HEK293T (cell line): ENCODE measurements around the gene MAP2K2.

ENCODE experiments used
- CTCF ChIA-PET: fragments of 350-600 bp; formaldehyde crosslinking; extraction: SDS; loops from one replicate; lab custom pipeline; 2021; ENCODE audit warnings: antibody characterized with exemption, inconsistent platforms; lab: Yijun Ruan, JAX
- POLR2A ChIA-PET: fragments of 350-600 bp; formaldehyde crosslinking; extraction: SDS; loops from one replicate; lab custom pipeline; 2020; ENCODE audit warnings: antibody characterized with exemption, inconsistent platforms; lab: Yijun Ruan, JAX
- DNase-seq: peaks from one replicate; pipeline ENCODE4 v3.0.0; 2012; ENCODE audit warnings: mixed read lengths; ENCODE audit errors: extremely low spot score
- ARNT ChIP-seq: fragments of 450-650 bp; IDR thresholded peaks from 2 replicates; pipeline ENCODE4 v1.6.1; 2017; ENCODE audit warnings: mild to moderate bottlenecking
- BHLHE40 ChIP-seq: fragments of 450-650 bp; IDR thresholded peaks from 2 replicates; pipeline ENCODE4 v1.6.1; 2016; ENCODE audit warnings: mild to moderate bottlenecking, moderate library complexity, borderline replicate concordance
- CTBP1 ChIP-seq: fragments of 450-650 bp; IDR thresholded peaks from 2 replicates; pipeline ENCODE4 v1.6.1; 2016; ENCODE audit warnings: borderline replicate concordance
- ELF4 ChIP-seq: fragments of 450-650 bp; IDR thresholded peaks from 2 replicates; pipeline ENCODE4 v1.6.1; 2017; ENCODE audit warnings: antibody characterized with exemption
- FOXA1 ChIP-seq: fragments of 450-650 bp; IDR thresholded peaks from 2 replicates; pipeline ENCODE4 v1.6.1; 2016; ENCODE audit warnings: mild to moderate bottlenecking
- FOXK2 ChIP-seq: fragments of 450-650 bp; IDR thresholded peaks from 2 replicates; pipeline ENCODE4 v1.6.1; 2016; ENCODE audit warnings: mild to moderate bottlenecking
- FOXM1 ChIP-seq: fragments of 450-650 bp; IDR thresholded peaks from 2 replicates; pipeline ENCODE4 v1.6.1; 2017; ENCODE audit warnings: mild to moderate bottlenecking, borderline replicate concordance
- HDGF ChIP-seq: fragments of 450-650 bp; IDR thresholded peaks from 2 replicates; pipeline ENCODE4 v1.6.1; 2017; ENCODE audit warnings: antibody characterized with exemption, borderline replicate concordance
- L3MBTL2 ChIP-seq: fragments of 450-650 bp; conservative IDR thresholded peaks from 2 replicates; pipeline ENCODE4 v1.6.1; 2016; ENCODE audit warnings: mild to moderate bottlenecking
- LEF1 ChIP-seq: fragments of 450-650 bp; IDR thresholded peaks from 2 replicates; pipeline ENCODE4 v1.6.1; 2017; ENCODE audit warnings: mild to moderate bottlenecking, borderline replicate concordance
- NFRKB ChIP-seq: fragments of 450-650 bp; IDR thresholded peaks from 2 replicates; pipeline ENCODE4 v1.6.1; 2016; ENCODE audit warnings: mild to moderate bottlenecking, moderate library complexity
- PKNOX1 ChIP-seq: fragments of 450-650 bp; IDR thresholded peaks from 2 replicates; pipeline ENCODE4 v1.6.1; 2016
- SP1 ChIP-seq: fragments of 450-650 bp; IDR thresholded peaks from 2 replicates; pipeline ENCODE4 v1.6.1; 2017
- SUZ12 ChIP-seq: fragments of 450-650 bp; IDR thresholded peaks from 2 replicates; pipeline ENCODE4 v1.6.1; 2016; ENCODE audit warnings: mild to moderate bottlenecking
- TARDBP ChIP-seq: fragments of 450-650 bp; IDR thresholded peaks from 2 replicates; pipeline ENCODE4 v1.6.1; 2016
- ZNF384 ChIP-seq: fragments of 450-650 bp; IDR thresholded peaks from 2 replicates; pipeline ENCODE4 v1.6.1; 2016

The MAP2K2 gene

GRCh38 chr19:4057931-4058692 lies 65.8 kb downstream of the MAP2K2 start:
- TF ChIP-seq FOXA1 (no peak), LEF1 (no peak), L3MBTL2 (no peak), CTBP1 (no peak), ZNF384 (no peak), FOXK2 (no peak), ELF4 (no peak)
- no peak for DNase-seq
- CTCF ChIA-PET, result interaction anchor here (0.6 kb wide), 1 partner anchor 14 kb away, joined by 4 read pairs; no protein-coding TSS in a partner anchor
- POLR2A ChIA-PET, result interaction anchor here (1.5 kb wide), 1 partner anchor 72 kb away, joined by 5 read pairs; the partner anchor contains the start of gene EEF2

GRCh38 chr19:4055209-4055552 lies 68.7 kb downstream of the MAP2K2 start:
- ChIA-PET POLR2A (no interaction called here), CTCF (no interaction called here)

GRCh38 chr19:4054441-4055208 lies 69.3 kb downstream of the MAP2K2 start:
- ChIA-PET POLR2A (no interaction called here), CTCF (no interaction called here)
- no peak for TF ChIP-seq SUZ12
- TF ChIP-seq PKNOX1, result no peak
- no peak for DNase-seq

More at GRCh38 chr19:4055209-4055552, 68.7 kb downstream of the MAP2K2 start:
- DNase-seq, result no peak
- no peak for TF ChIP-seq NFRKB
- no peak for TF ChIP-seq CTBP1
- TF ChIP-seq BHLHE40, result no peak
- no peak for TF ChIP-seq ZNF384
- TF ChIP-seq FOXM1, result no peak
- no peak for TF ChIP-seq LEF1
- TF ChIP-seq PKNOX1, result no peak
- no peak for TF ChIP-seq TARDBP
- no peak for TF ChIP-seq FOXA1
- no peak for TF ChIP-seq FOXK2
- no peak for TF ChIP-seq L3MBTL2
- TF ChIP-seq SUZ12, result no peak
- TF ChIP-seq SP1, result no peak
- TF ChIP-seq ARNT, result no peak
- no peak for TF ChIP-seq HDGF
- no peak for TF ChIP-seq ELF4

GRCh38 chr19:4053423-4054324 lies 70.2 kb downstream of the MAP2K2 start:
- TF ChIP-seq BHLHE40, result no peak
- no peak for TF ChIP-seq FOXK2
- no peak for TF ChIP-seq SUZ12
- no peak for TF ChIP-seq FOXM1
- no peak for TF ChIP-seq SP1
- no peak for TF ChIP-seq ELF4
- no peak for TF ChIP-seq FOXA1
- no peak for TF ChIP-seq LEF1
- TF ChIP-seq ZNF384, result no peak
- TF ChIP-seq ARNT, result no peak
- TF ChIP-seq PKNOX1, result no peak
- no peak for DNase-seq
- ChIA-PET CTCF (no interaction called here), POLR2A (no interaction called here)

- CTCF ChIA-PET, result no interaction called here
- POLR2A ChIA-PET, result no interaction called here
Observed at GRCh38 chr19:4052993-4053422, 70.9 kb downstream of the MAP2K2 start.

More at GRCh38 chr19:4052993-4053422, 70.9 kb downstream of the MAP2K2 start:
- TF ChIP-seq ELF4 (no peak), L3MBTL2 (no peak), FOXM1 (no peak), PKNOX1 (no peak), SUZ12 (no peak), FOXK2 (no peak), TARDBP (no peak)
- no peak for DNase-seq
